Ishikawa (cell line): ENCODE data around the gene PRKAB1.

Source experiments
- EGR1 ChIP-seq: IDR thresholded peaks from 2 replicates; pipeline ENCODE4 v1.6.1; 2012
- RAD21 ChIP-seq: IDR thresholded peaks from 2 replicates; pipeline ENCODE4 v1.6.1; 2012; ENCODE audit warnings: low read depth
- TF ChIP-seq, protein P1 (sequence below): IDR thresholded peaks from 2 replicates; pipeline ENCODE4 v1.6.1; 2012; ENCODE audit warnings: low read depth, mild to moderate bottlenecking

DNA sequence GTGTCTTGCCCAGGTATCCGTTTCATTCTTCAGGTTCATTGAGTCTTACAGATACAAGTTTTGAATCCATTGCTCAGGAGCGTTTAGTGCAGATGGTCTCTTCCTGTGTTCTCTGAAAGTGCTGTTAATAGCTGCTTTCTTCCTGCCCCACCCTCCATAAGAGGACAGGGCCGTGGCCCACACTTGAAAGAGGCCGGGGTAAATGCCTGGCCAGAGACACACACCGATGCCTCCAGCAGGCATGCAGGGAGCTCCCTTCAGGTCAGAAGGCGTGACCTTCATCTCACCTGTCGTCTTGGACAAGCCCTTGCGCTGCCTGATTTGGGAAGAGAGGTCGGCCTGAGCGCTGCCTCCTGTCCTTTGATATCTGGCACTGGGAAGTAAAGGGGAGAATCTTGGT is 11.6 kb downstream of the PRKAB1 start:
- no peak for TF ChIP-seq EGR1
- TF ChIP-seq RAD21, result no peak
- TF ChIP-seq, protein P1, sequence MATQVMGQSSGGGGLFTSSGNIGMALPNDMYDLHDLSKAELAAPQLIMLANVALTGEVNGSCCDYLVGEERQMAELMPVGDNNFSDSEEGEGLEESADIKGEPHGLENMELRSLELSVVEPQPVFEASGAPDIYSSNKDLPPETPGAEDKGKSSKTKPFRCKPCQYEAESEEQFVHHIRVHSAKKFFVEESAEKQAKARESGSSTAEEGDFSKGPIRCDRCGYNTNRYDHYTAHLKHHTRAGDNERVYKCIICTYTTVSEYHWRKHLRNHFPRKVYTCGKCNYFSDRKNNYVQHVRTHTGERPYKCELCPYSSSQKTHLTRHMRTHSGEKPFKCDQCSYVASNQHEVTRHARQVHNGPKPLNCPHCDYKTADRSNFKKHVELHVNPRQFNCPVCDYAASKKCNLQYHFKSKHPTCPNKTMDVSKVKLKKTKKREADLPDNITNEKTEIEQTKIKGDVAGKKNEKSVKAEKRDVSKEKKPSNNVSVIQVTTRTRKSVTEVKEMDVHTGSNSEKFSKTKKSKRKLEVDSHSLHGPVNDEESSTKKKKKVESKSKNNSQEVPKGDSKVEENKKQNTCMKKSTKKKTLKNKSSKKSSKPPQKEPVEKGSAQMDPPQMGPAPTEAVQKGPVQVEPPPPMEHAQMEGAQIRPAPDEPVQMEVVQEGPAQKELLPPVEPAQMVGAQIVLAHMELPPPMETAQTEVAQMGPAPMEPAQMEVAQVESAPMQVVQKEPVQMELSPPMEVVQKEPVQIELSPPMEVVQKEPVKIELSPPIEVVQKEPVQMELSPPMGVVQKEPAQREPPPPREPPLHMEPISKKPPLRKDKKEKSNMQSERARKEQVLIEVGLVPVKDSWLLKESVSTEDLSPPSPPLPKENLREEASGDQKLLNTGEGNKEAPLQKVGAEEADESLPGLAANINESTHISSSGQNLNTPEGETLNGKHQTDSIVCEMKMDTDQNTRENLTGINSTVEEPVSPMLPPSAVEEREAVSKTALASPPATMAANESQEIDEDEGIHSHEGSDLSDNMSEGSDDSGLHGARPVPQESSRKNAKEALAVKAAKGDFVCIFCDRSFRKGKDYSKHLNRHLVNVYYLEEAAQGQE, result no peak
